NCI-H226 (cell line): ENCODE data around the gene ARMC2.
"Not testable (repeated sequence)": the region's sequence is repeated elsewhere in the genome, so short reads cannot be mapped to it uniquely, and the experiment has no call there.

Experiments used
- DNase-seq: peaks from one replicate; pipeline ENCODE4 v3.0.0-alpha.2; 2015

Gene ARMC2

GRCh38 chr6:108958900-108959770 is 110.9 kb downstream of the ARMC2 start:
- DNase-seq, result no peak

- no peak for DNase-seq
These were observed 111.9 kb downstream of the ARMC2 start for GRCh38 chr6:108959972-108960582.

GRCh38 chr6:108960601-108961000 is 112.4 kb downstream of the ARMC2 start:
- no peak for DNase-seq

- no peak for DNase-seq
These were observed 112.9 kb downstream of the ARMC2 start for GRCh38 chr6:108961077-108961476.

- DNase-seq, result no peak
These were observed 113.8 kb downstream of the ARMC2 start for GRCh38 chr6:108961985-108962384.

- no peak for DNase-seq
These were observed 118.0 kb downstream of the ARMC2 start for GRCh38 chr6:108966251-108966650.

- DNase-seq, result no peak
These were observed 118.9 kb downstream of the ARMC2 start for GRCh38 chr6:108966855-108967755.

- no peak for DNase-seq
These were observed 120.4 kb downstream of the ARMC2 start for GRCh38 chr6:108968325-108969316.

- DNase-seq, result no peak
These were observed 121.6 kb downstream of the ARMC2 start for GRCh38 chr6:108969776-108970175.

- DNase-seq, result no peak
These were observed 126.0 kb downstream of the ARMC2 start for GRCh38 chr6:108974201-108974600.

GRCh38 chr6:108978638-108979037 is 130.4 kb downstream of the ARMC2 start:
- DNase-seq, result not testable (repeated sequence)

GRCh38 chr6:108982154-108983113 is 134.2 kb downstream of the ARMC2 start:
- DNase-seq, result no peak

- DNase-seq, result no peak
These were observed 134.9 kb downstream of the ARMC2 start for GRCh38 chr6:108983151-108983550.

- no peak for DNase-seq
These were observed 137.1 kb downstream of the ARMC2 start for GRCh38 chr6:108985301-108985700.

GRCh38 chr6:108987156-108987555 is 138.9 kb downstream of the ARMC2 start:
- DNase-seq, result no peak

GRCh38 chr6:108988296-108988695 is 140.1 kb downstream of the ARMC2 start:
- DNase-seq, result no peak

- DNase-seq, result no peak
These were observed 140.5 kb downstream of the ARMC2 start for GRCh38 chr6:108988765-108989164.

GRCh38 chr6:108989700-108990099 is 141.5 kb downstream of the ARMC2 start:
- no peak for DNase-seq

- no peak for DNase-seq
These were observed 145.7 kb downstream of the ARMC2 start for GRCh38 chr6:108993876-108994275.

- no peak for DNase-seq
These were observed 147.1 kb downstream of the ARMC2 start for GRCh38 chr6:108995296-108995695.

GRCh38 chr6:108996208-108996607 is 148.0 kb downstream of the ARMC2 start:
- no peak for DNase-seq
